Caco-2 (cell line): ENCODE data around the gene CINP. TPM values are rescaled to one million over a fixed set of nuclear protein-coding genes. Genes with fewer than 3 reads are reported as not detected.
"Not testable (repeated sequence)": the region's sequence is repeated elsewhere in the genome, so short reads cannot be mapped to it uniquely, and the experiment has no call there.

Experiments
- BruUV-seq: library from RNA; stranded (reverse); fragments of 400-500 nt; replicated peaks from 2 replicates; lab custom pipeline; 2021; lab: Mats Ljungman, UMichigan
- CTCF ChIA-PET: fragments of 300-600 bp; sonication (Branson Sonifier 250); formaldehyde crosslinking; loops from one replicate; lab custom pipeline; 2022; ENCODE audit warnings: antibody characterized with exemption; lab: Charles Lee
- POLR2A ChIA-PET: fragments of 300-600 bp; sonication (Branson Sonifier 250); formaldehyde crosslinking; loops from one replicate; lab custom pipeline; 2022; ENCODE audit warnings: antibody characterized with exemption; lab: Charles Lee
- DNase-seq, 2 experiments: peaks; one replicate each; pipeline versions ENCODE4 v3.0.0 to v3.0.0-alpha.2; 2020 to 2022
- H3K27me3 ChIP-seq: replicated peaks from 2 replicates; pipeline ENCODE4 v1.6.0; 2011; ENCODE audit warnings: low read length; ENCODE audit not compliant: control insufficient read depth, insufficient read depth
- H3K36me3 ChIP-seq: 2 replicates; pipeline ENCODE4 v1.5.1; 2011; ENCODE audit warnings: low read length; ENCODE audit not compliant: control insufficient read depth, insufficient read depth
- H3K4me1 ChIP-seq: fragments of 250-450 bp; sonication (Bioruptor Pico); 2 replicates; pipeline ENCODE4 v1.5.1; 2020; ENCODE audit warnings: mild to moderate bottlenecking
- H3K4me3 ChIP-seq: 2 replicates; pipeline ENCODE4 v1.5.1; 2011; ENCODE audit warnings: low read depth, mild to moderate bottlenecking, control low read depth, low read length
- H3K9me3 ChIP-seq: fragments of 250-450 bp; sonication (Bioruptor Pico); 2 replicates; pipeline ENCODE4 v1.5.1; 2020; ENCODE audit warnings: mild to moderate bottlenecking, moderate library complexity
- H3K27ac Mint-ChIP-seq: one replicate; pipeline ENCODE4 v1.8.0; 2022; ENCODE audit warnings: mixed read lengths; ENCODE audit not compliant: unreplicated experiment
- H3K27me3 Mint-ChIP-seq: one replicate; pipeline ENCODE4 v1.8.0; 2022; ENCODE audit warnings: mixed read lengths; ENCODE audit not compliant: insufficient read depth, unreplicated experiment
- H3K36me3 Mint-ChIP-seq: one replicate; pipeline ENCODE4 v1.8.0; 2022; ENCODE audit warnings: mild to moderate bottlenecking, mixed read lengths; ENCODE audit not compliant: insufficient read depth, unreplicated experiment
- H3K4me1 Mint-ChIP-seq: one replicate; pipeline ENCODE4 v1.8.0; 2022; ENCODE audit warnings: low read depth, mixed read lengths; ENCODE audit not compliant: unreplicated experiment
- H3K4me3 Mint-ChIP-seq: one replicate; pipeline ENCODE4 v1.8.0; 2022; ENCODE audit warnings: mild to moderate bottlenecking, moderate library complexity, mixed read lengths; ENCODE audit not compliant: unreplicated experiment
- H3K9me3 Mint-ChIP-seq: one replicate; pipeline ENCODE4 v1.8.0; 2022; ENCODE audit warnings: mixed read lengths; ENCODE audit not compliant: unreplicated experiment
- intact Hi-C: fragments of 100-400 bp; cut with micrococcal nuclease; formaldehyde crosslinking; loops from one replicate; pipeline ENCODE4 v1.10.0; 2022; ENCODE audit not compliant: unreplicated experiment
- total RNA-seq: library from RNA; stranded (reverse); gene quantifications from 2 replicates; pipeline ENCODE4 v1.2.3, GENCODE V29; 2022
- TF ChIP-seq, protein P1 (sequence below), 2 experiments: fragments of 200-600 bp in 1 of 2; IDR thresholded peaks; 1 replicate in 1 of 2; 2 replicates in 1 of 2; pipeline versions ENCODE4 v1.5.1 to v1.8.0; 2011 to 2022; ENCODE audit warnings: antibody characterized with exemption in 1 of 2, control low read depth in 1 of 2, inconsistent platforms in 1 of 2, low read depth in 1 of 2, low read length in 1 of 2, mild to moderate bottlenecking in 1 of 2, moderate library complexity in 1 of 2; ENCODE audit not compliant: insufficient read depth in 1 of 2, severe bottlenecking in 1 of 2, unreplicated experiment in 1 of 2

CINP gene
- total RNA-seq, 1 experiment from 2014 or later = 38.9 TPM

DNA sequence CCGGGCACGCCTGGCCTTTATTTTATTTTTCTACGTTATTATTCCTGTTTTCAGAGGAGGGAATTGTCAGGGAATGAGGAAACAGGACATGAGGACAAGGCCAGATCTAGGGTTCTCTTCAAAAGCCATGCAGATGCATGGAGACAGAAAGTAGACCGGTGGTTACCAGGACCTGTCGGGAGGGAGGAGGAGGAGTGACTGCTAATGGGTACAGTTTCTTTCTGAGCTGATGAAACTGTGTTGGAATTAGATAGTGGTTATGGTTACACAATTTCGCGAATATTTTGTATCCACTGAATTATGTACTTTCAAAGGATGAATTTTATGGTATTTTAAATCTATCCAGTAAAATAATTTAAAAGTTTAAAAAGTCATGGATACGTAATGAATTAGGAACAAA, 31.9 kb downstream of the CINP start:
- Histone ChIP-seq H3K27me3 (no peaks in the 10 kb centered on the region), H3K9me3 (no peaks in the 10 kb centered on the region), H3K36me3 (no peaks in the 10 kb centered on the region), H3K4me3 (no peak overlapping the region), H3K4me1 (no peaks in the 10 kb centered on the region)
- H3K36me3 Mint-ChIP-seq = no peaks in the 10 kb centered on the region
- ChIA-PET POLR2A (no interaction called here), CTCF (no interaction called here)
- no peak overlapping the region for H3K4me3 Mint-ChIP-seq
- DNase-seq = no peak
- no peaks in the 10 kb centered on the region for H3K27me3 Mint-ChIP-seq
- no TSS peak for BruUV-seq
- no peaks in the 10 kb centered on the region for H3K4me1 Mint-ChIP-seq
- TF ChIP-seq, protein P1, sequence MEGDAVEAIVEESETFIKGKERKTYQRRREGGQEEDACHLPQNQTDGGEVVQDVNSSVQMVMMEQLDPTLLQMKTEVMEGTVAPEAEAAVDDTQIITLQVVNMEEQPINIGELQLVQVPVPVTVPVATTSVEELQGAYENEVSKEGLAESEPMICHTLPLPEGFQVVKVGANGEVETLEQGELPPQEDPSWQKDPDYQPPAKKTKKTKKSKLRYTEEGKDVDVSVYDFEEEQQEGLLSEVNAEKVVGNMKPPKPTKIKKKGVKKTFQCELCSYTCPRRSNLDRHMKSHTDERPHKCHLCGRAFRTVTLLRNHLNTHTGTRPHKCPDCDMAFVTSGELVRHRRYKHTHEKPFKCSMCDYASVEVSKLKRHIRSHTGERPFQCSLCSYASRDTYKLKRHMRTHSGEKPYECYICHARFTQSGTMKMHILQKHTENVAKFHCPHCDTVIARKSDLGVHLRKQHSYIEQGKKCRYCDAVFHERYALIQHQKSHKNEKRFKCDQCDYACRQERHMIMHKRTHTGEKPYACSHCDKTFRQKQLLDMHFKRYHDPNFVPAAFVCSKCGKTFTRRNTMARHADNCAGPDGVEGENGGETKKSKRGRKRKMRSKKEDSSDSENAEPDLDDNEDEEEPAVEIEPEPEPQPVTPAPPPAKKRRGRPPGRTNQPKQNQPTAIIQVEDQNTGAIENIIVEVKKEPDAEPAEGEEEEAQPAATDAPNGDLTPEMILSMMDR (IDR thresholded peaks at IDR 0.05; ENCODE audit: insufficient read depth in 1 of 2, low read depth in 1 of 2, low read length in 1 of 2, severe bottlenecking in 1 of 2, unreplicated experiment in 1 of 2) = no peak
- intact Hi-C loops = no loop called here
- H3K9me3 Mint-ChIP-seq = no peaks in the 10 kb centered on the region
- H3K27ac Mint-ChIP-seq = no peak overlapping the region

DNA sequence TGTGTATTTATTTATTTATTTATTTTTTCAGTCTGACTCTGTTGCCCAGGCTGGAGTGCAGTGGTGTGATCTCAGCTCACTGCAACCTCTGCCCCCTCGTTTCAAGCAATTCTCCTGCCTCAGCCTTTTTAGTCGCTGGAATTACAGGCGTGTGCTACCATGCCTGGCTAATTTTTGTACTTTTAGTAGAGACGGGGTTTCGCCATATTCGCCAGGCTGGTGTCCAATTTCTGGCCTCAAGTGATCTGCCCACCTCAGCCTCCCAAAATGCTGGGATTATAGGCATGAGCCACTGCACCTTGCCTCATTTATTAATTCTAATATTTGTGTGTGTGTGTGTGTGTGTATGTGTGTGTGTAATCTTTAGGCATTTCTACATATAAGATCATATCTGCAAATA, 33.3 kb downstream of the CINP start:
- H3K27me3 Mint-ChIP-seq, BruUV-seq, H3K36me3 Mint-ChIP-seq, H3K4me3 ChIP-seq, H3K36me3 ChIP-seq, POLR2A ChIA-PET, H3K4me1 Mint-ChIP-seq, H3K4me3 Mint-ChIP-seq, H3K4me1 ChIP-seq, H3K27me3 ChIP-seq, DNase-seq, intact Hi-C loops, H3K9me3 Mint-ChIP-seq, H3K27ac Mint-ChIP-seq, H3K9me3 ChIP-seq: not testable (repeated sequence)
- CTCF ChIA-PET = interaction anchor here (0.7 kb wide), 2 partner anchors 14 to 395 kb away, joined by 6 to 7 read pairs; no protein-coding TSS in a partner anchor

DNA sequence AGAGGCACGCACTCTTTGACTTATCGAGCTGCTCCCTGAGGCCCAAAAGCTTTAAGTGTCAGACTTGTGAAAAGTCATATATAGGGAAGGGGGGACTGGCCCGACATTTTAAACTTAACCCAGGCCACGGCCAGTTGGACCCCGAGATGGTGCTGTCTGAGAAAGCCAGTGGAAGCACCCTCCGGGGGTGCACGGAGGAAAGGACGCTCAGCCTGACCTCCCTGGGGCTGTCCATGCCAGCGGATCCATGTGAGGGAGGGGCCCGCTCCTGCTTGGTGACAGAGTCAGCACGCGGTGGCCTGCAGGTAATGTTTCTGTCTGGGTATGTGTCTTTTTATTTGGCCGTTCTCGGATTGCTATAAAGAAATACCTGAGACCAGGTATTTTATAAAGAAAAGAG, 36.1 kb downstream of the CINP start:
- Histone ChIP-seq H3K4me3 (no peak overlapping the region), H3K4me1 (peaks cover 11% of the 10 kb centered on the region), H3K9me3 (no peaks in the 10 kb centered on the region), H3K36me3 (no peaks in the 10 kb centered on the region), H3K27me3 (no peaks in the 10 kb centered on the region)
- DNase-seq = no peak
- intact Hi-C loops = no loop called here
- ChIA-PET CTCF (no interaction called here), POLR2A (interaction anchor here (0.5 kb wide), 1 partner anchor 238 kb away, joined by 4 read pairs; no protein-coding TSS in a partner anchor)
- no peaks in the 10 kb centered on the region for H3K9me3 Mint-ChIP-seq
- peaks cover 4% of the 10 kb centered on the region for H3K4me1 Mint-ChIP-seq
- H3K27me3 Mint-ChIP-seq = no peaks in the 10 kb centered on the region
- no peak overlapping the region for H3K4me3 Mint-ChIP-seq
- no peak overlapping the region for H3K27ac Mint-ChIP-seq
- no peaks in the 10 kb centered on the region for H3K36me3 Mint-ChIP-seq
- TF ChIP-seq, protein P1 (IDR thresholded peaks at IDR 0.05; ENCODE audit: insufficient read depth in 1 of 2, low read depth in 1 of 2, low read length in 1 of 2, severe bottlenecking in 1 of 2, unreplicated experiment in 1 of 2) = no peak
- no TSS peak for BruUV-seq
